ENCODE results near the gene ZNF675. TPM values are rescaled to one million over a fixed set of nuclear protein-coding genes. Genes with fewer than 3 reads are reported as not detected.
"Not testable (repeated sequence)": the region's sequence is repeated elsewhere in the genome, so short reads cannot be mapped to it uniquely, and the experiment has no call there.

Gene ZNF675
- total and polyA plus RNA-seq, 2 of the 8 experiments (the other 6 are each of a cell fraction or from before 2014, with no cell fraction given): 6.9 to 27.8 TPM

DNA sequence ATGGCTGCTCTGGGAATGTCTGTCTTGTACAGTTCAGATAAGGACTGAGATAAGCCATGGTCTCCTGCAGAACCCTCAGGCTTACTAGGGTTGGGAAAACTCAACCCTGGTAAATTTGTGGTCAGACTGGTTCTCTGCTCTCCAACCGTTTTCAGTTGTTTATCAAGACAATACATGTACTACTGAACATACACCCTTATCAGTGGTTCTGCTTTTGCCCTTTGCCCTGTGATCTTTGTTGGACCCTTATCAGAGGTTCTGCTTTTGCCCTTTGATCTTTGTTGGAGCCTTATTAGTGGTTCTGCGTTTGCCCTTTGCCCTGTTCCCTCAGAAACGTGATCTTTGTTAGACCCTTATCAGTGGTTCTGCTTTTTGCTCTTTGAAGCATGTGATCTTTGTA lies 37.2 kb downstream of the ZNF675 start:
- Histone ChIP-seq H3K9me3 (ENCODE audit: insufficient read depth in 2 of 2, low read depth in 1 of 2, low read length in 1 of 2) (peaks cover 14 to 21% of the 10 kb centered on the region in 2 experiments), H3K36me3 (ENCODE audit: control insufficient read depth in 2 of 4, insufficient read depth in 4 of 4, low read length in 3 of 4) (peaks cover 0 to 26% (median 16%) of the 10 kb centered on the region in 4 experiments; a peak in 3 of 8 replicates)
- H4K5ac ChIP-seq (ENCODE audit: insufficient read length, low read depth, low read length); H4K8ac ChIP-seq (ENCODE audit: extremely low read depth, insufficient read depth, low read length); H3K79me2 ChIP-seq (ENCODE audit: control insufficient read depth in 1 of 2, insufficient read depth in 2 of 2, low read length in 2 of 2); H3K79me1 ChIP-seq (ENCODE audit: low read depth, low read length); H3K4me2 ChIP-seq (ENCODE audit: insufficient read depth in 1 of 2, low read depth in 2 of 2, low read length in 2 of 2); H3K18ac ChIP-seq (ENCODE audit: extremely low read depth, low read length); DNase-seq (ENCODE audit: low read depth in 1 of 2, low spot score in 2 of 2); H3K14ac ChIP-seq (ENCODE audit: insufficient read length); H4K91ac ChIP-seq (replicated peaks; ENCODE audit: insufficient read length, low read length); H3K23ac ChIP-seq (ENCODE audit: insufficient read length); H2BK12ac ChIP-seq (ENCODE audit: low read depth, low read length); H3K23me2 ChIP-seq (ENCODE audit: low read depth, low read length); H2BK20ac ChIP-seq (ENCODE audit: low read length); H3K9ac ChIP-seq (replicated peaks in 1 of 4; ENCODE audit: extremely low read depth in 1 of 4, low read depth in 3 of 4, low read length in 3 of 4); H2BK120ac ChIP-seq (replicated peaks; ENCODE audit: low read depth, low read length); H2BK15ac ChIP-seq (ENCODE audit: low read length); H3K4me1 ChIP-seq (replicated peaks in 1 of 4; ENCODE audit: control insufficient read depth in 3 of 4, insufficient read depth in 4 of 4, low read length in 3 of 4); H2AFZ ChIP-seq (ENCODE audit: low read length); H4K20me1 ChIP-seq (replicated peaks in 1 of 2; ENCODE audit: control insufficient read depth in 1 of 2, insufficient read depth in 2 of 2, low read length in 2 of 2); CTCF ChIA-PET (ENCODE audit: partially characterized antibody); POLR2A ChIA-PET (ENCODE audit: partially characterized antibody); H3K56ac ChIP-seq (replicated peaks; ENCODE audit: insufficient read length, low read depth, low read length); H3K27ac ChIP-seq (ENCODE audit: low read depth, low read length); H3K4me3 ChIP-seq (ENCODE audit: extremely low read depth in 1 of 4, insufficient read depth in 2 of 4, low read depth in 3 of 4, low read length in 4 of 4); H3K27me3 ChIP-seq (replicated peaks in 1 of 4; ENCODE audit: control insufficient read depth in 3 of 4, extremely low read depth in 1 of 4, insufficient read depth in 3 of 4, low read length in 3 of 4); H2BK5ac ChIP-seq (ENCODE audit: low read depth, low read length); H3K4ac ChIP-seq (replicated peaks; ENCODE audit: insufficient read length, low read depth, low read length); H2AK5ac ChIP-seq (ENCODE audit: low read depth, low read length); FAIRE-seq: not testable (repeated sequence)
- 80% methylated on average over 3 of the region's 3 CpGs; no CpG with 5 or more reads in 1 of the 2 experiments for WGBS, 2 experiments (ENCODE audit: extremely low coverage in 1 of 2, insufficient coverage in 1 of 2, insufficient read length in 1 of 2, insufficient replicate concordance in 2 of 2, low coverage in 1 of 2, low lambda C conversion rate in 2 of 2, missing lambda C conversion rate in 1 of 2)

Other genes with a start within 250 kb of the ZNF675 start
- gene ZNF681, start 71.7 kb upstream of the ZNF675 start, total RNA-seq (2021; fragmentation: NEBNext Ultra II Directional; extraction: Animal tissue kit (Norgen Biotek cat#: 25700)): 6.8 and 7.9 TPM in 2 replicates
- gene ZNF681, start 71.7 kb upstream of the ZNF675 start, polyA plus RNA-seq (2011; rRNA removed): 0.86 and 1.1 TPM in 2 replicates
- gene ZNF726, start 227.7 kb upstream of the ZNF675 start, total RNA-seq (2021; fragmentation: NEBNext Ultra II Directional; extraction: Animal tissue kit (Norgen Biotek cat#: 25700)): not detected in 2 replicates
- not detected in 2 replicates for gene ZNF726, start 227.7 kb upstream of the ZNF675 start, polyA plus RNA-seq (2011; rRNA removed)